Right cardiac atrium (tissue), 5 donors: ENCODE data around the gene TSPAN9. TPM values are rescaled to one million over a fixed set of nuclear protein-coding genes. Genes with fewer than 3 reads are reported as not detected.
A peak's percentile ranks its signal among the peaks of the same experiment; 100 is the strongest.
"Not testable (repeated sequence)": the region's sequence is repeated elsewhere in the genome, so short reads cannot be mapped to it uniquely, and the experiment has no call there.

Source experiments
- ATAC-seq, 2 donors: fragments of 200-7000 bp; cut with Tn5 transposase; one replicate each; pipeline versions ENCODE4 v1.8.0 to v1.9.1; 2020; ENCODE audit warnings: moderate library complexity in 2 of 2, mild to moderate bottlenecking in 1 of 2
- DNase-seq, 3 donors: peaks; one replicate each; pipeline ENCODE4 v3.0.0-alpha.2; 2020
- H3K27ac ChIP-seq: one replicate; pipeline ENCODE4 v1.5.1; 2013; ENCODE audit warnings: mild to moderate bottlenecking, low read length, control low read depth, moderate library complexity
- H3K27me3 ChIP-seq: one replicate; pipeline ENCODE4 v1.6.1; 2013; ENCODE audit not compliant: control insufficient read depth, insufficient read depth
- H3K4me1 ChIP-seq: one replicate; pipeline ENCODE4 v1.6.1; 2013; ENCODE audit warnings: low read length; ENCODE audit not compliant: control insufficient read depth, insufficient read depth
- H3K4me3 ChIP-seq: one replicate; pipeline ENCODE4 v1.5.1; 2013; ENCODE audit warnings: low read length, control low read depth
- H3K9me3 ChIP-seq: one replicate; pipeline ENCODE4 v1.6.1; 2013; ENCODE audit warnings: low read length; ENCODE audit not compliant: control insufficient read depth
- WGBS: extraction: QIAGEN DNeasy Blood & Tissue Kit; methylation state at CpG from one replicate; pipeline ENCODE4 v1.1.7; 2013; 5-methylcytosine and 5-hydroxymethylcytosine counted together
- intact Hi-C, 4 donors: fragments of 100-400 bp; cut with DNase I; formaldehyde crosslinking; loops; one replicate each; pipeline versions ENCODE4 v1.11.0 to v1.14.0; 2022 to 2023
- polyA plus RNA-seq: library from polyadenylated mRNA; stranded (reverse); fragments of 200-250 nt; gene quantifications from one replicate; pipeline ENCODE4 v1.2.3, GENCODE V29; 2013
- total RNA-seq, 4 donors: library from RNA; stranded (reverse); fragmentation: NEBNext Ultra II Directional; extraction: Animal tissue kit (Norgen Biotek cat#: 25700); gene quantifications; one replicate each; pipeline ENCODE4 v1.2.1, GENCODE V29; 2021
- donor health status: healthy with polysubstance abuse.
- donor health status: DM: no; HTN: yes; CAD: no.
- donor health status: DM: no; HTN: no; CAD: no.
- donor health status: DM: no; HTN: yes; CAD: no; lungs with severe emphysema.
- donor health status: DM: yes; HTN: yes; CAD: no.

The TSPAN9 gene
- total and polyA plus RNA-seq, 5 donors = 121 to 184 (median 161) TPM

GRCh38 chr12:3055704-3056467, 21.3 kb upstream of the TSPAN9 start:
- H3K4me1 ChIP-seq = peaks cover 3% of the 10 kb centered on the region
- H3K27ac ChIP-seq = no peak overlapping the region
- ATAC-seq = peak; percentile 23 to 31
- intact Hi-C loops = no loop called here
- DNase-seq = peak in 1 of 3 donors; percentile 50
- WGBS = 70% methylated on average over 8 of the region's 8 CpGs
- no peaks in the 10 kb centered on the region for H3K9me3 ChIP-seq
- H3K27me3 ChIP-seq = no peaks in the 10 kb centered on the region
- no peak overlapping the region for H3K4me3 ChIP-seq

DNA sequence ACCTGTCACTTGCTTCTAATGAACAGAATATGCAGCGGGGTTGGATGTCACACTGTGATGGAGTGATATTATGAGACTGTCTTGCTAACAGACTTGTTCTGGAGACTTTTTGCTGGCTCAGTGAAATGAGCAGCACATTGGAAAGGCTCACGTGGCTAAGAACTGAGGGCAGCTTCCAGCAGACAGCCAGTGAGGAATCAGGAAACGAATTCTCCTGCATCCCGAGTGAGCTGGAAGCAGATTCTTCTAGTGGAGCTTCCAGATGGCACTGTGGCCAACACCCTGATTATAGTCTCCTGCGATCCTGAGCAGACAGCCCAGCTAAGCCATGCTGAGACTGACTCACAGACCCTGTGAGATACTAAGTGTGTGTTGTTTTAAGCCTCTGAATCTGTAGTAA, 16.1 kb upstream of the TSPAN9 start:
- no peak for DNase-seq
- H3K27me3 ChIP-seq = no peaks in the 10 kb centered on the region
- intact Hi-C loops = no loop called here
- ATAC-seq = no peak
- no peak overlapping the region for H3K4me3 ChIP-seq
- 45% methylated on average over 5 of the region's 5 CpGs for WGBS
- no peak overlapping the region for H3K27ac ChIP-seq
- H3K4me1 ChIP-seq = no peaks in the 10 kb centered on the region
- no peaks in the 10 kb centered on the region for H3K9me3 ChIP-seq

GRCh38 chr12:3061501-3062215, 15.5 kb upstream of the TSPAN9 start:
- ATAC-seq = no peak
- intact Hi-C loops = no loop called here
- no peak overlapping the region for H3K4me3 ChIP-seq
- 61% methylated on average over 3 of the region's 3 CpGs for WGBS
- no peaks in the 10 kb centered on the region for H3K4me1 ChIP-seq
- no peak overlapping the region for H3K27ac ChIP-seq
- no peak for DNase-seq
- no peaks in the 10 kb centered on the region for H3K27me3 ChIP-seq
- H3K9me3 ChIP-seq = no peaks in the 10 kb centered on the region

DNA sequence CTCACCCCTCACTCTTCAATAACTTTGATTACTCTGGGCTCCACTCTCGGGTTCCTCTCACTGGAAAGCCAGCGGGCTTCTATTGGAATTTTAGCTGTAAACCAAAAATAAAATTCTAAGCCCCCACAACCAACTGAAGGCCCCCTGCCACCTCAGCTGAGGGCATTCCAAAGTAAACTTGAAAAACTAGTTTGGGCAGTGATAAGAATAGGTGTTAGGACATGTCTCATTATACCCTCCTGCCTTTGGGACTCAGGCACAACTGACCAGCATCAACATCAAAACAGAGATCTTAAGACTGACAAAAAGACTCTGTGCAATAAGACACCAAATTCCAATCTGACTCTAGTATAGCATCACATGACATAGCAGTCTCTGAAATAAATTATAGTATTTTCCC, 11.9 kb upstream of the TSPAN9 start:
- DNase-seq (no peak), ATAC-seq (no peak)
- WGBS = 87% methylated on average over 2 of the region's 2 CpGs
- intact Hi-C loops = no loop called here
- H3K9me3 ChIP-seq = no peaks in the 10 kb centered on the region
- peaks cover 2% of the 10 kb centered on the region for H3K4me1 ChIP-seq
- no peak overlapping the region for H3K4me3 ChIP-seq
- H3K27me3 ChIP-seq = no peaks in the 10 kb centered on the region
- no peak overlapping the region for H3K27ac ChIP-seq

GRCh38 chr12:3065846-3066245, 11.3 kb upstream of the TSPAN9 start:
- ATAC-seq, H3K27ac ChIP-seq, H3K9me3 ChIP-seq, intact Hi-C loops, H3K4me1 ChIP-seq, H3K27me3 ChIP-seq, H3K4me3 ChIP-seq, DNase-seq: not testable (repeated sequence)
- 95% methylated on average over 3 of the region's 3 CpGs for WGBS

DNA sequence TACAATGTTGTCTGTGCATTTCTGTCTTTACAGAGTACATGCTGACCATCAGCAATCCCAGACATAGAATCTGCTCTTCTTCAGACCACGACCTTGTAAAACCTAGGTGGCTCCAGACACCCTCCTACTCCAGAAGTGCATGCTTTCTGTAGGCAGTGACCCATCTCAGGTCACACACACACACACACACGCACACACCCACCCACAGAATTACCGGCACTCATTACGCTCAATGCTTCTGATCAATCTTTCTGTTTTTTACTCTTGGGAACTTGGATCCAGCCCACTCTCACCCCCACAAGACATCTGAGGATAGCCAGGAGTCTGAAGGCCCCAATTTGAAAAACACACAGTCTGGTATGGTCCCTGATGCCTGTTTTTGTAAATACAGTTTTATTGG, 7.5 kb upstream of the TSPAN9 start:
- no peak for DNase-seq
- Histone ChIP-seq H3K9me3 (no peaks in the 10 kb centered on the region), H3K4me1 (peaks cover 6% of the 10 kb centered on the region), H3K4me3 (no peak overlapping the region), H3K27ac (no peak overlapping the region), H3K27me3 (no peaks in the 10 kb centered on the region)
- intact Hi-C loops = loop anchor here (5.0 to 10.0 kb wide), 4 partner anchors 65 to 208 kb away; no protein-coding TSS in a partner anchor
- ATAC-seq = no peak
- 72% methylated on average over 4 of the region's 4 CpGs for WGBS

- intact Hi-C loops = loop anchor here (5.0 to 10.0 kb wide), 4 partner anchors 64 to 206 kb away; no protein-coding TSS in a partner anchor
- DNase-seq = no peak
- H3K4me1 ChIP-seq = peaks cover 6% of the 10 kb centered on the region
- ATAC-seq = peak in 1 of 2 donors; percentile 48
- H3K9me3 ChIP-seq = no peaks in the 10 kb centered on the region
- WGBS = 87% methylated on average over 8 of the region's 8 CpGs
- no peaks in the 10 kb centered on the region for H3K27me3 ChIP-seq
- no peak overlapping the region for H3K4me3 ChIP-seq
- H3K27ac ChIP-seq = no peak overlapping the region
Observed at GRCh38 chr12:3071107-3071506, 6.1 kb upstream of the TSPAN9 start.

GRCh38 chr12:3071710-3072109, 5.5 kb upstream of the TSPAN9 start:
- H3K4me1 ChIP-seq = peaks cover 6% of the 10 kb centered on the region
- 95% methylated on average over 25 of the region's 25 CpGs for WGBS
- no peaks in the 10 kb centered on the region for H3K9me3 ChIP-seq
- no peaks in the 10 kb centered on the region for H3K27me3 ChIP-seq
- DNase-seq (no peak), ATAC-seq (no peak)
- intact Hi-C loops = loop anchor here (2.0 to 10.0 kb wide), 5 partner anchors 63 to 206 kb away; no protein-coding TSS in a partner anchor
- no peak overlapping the region for H3K4me3 ChIP-seq
- H3K27ac ChIP-seq = no peak overlapping the region

- H3K4me1 ChIP-seq = peaks cover 6% of the 10 kb centered on the region
- DNase-seq (peak; percentile 81 to 93 (median 93)), ATAC-seq (peak; percentile 43 to 51)
- H3K4me3 ChIP-seq = no peak overlapping the region
- peak overlapping the region; percentile 50 for H3K27ac ChIP-seq
- no peaks in the 10 kb centered on the region for H3K9me3 ChIP-seq
- 3% methylated on average over 13 of the region's 13 CpGs for WGBS
- intact Hi-C loops = loop anchor here (2.0 to 10.0 kb wide), 5 partner anchors 61 to 204 kb away; no protein-coding TSS in a partner anchor
- H3K27me3 ChIP-seq = no peaks in the 10 kb centered on the region
Observed at GRCh38 chr12:3073438-3074250, 3.5 kb upstream of the TSPAN9 start.

GRCh38 chr12:3075315-3075714, 1.9 kb upstream of the TSPAN9 start:
- WGBS = 98% methylated on average over 6 of the region's 6 CpGs
- Histone ChIP-seq H3K27me3 (no peaks in the 10 kb centered on the region), H3K27ac (no peak overlapping the region), H3K4me3 (no peak overlapping the region), H3K9me3 (no peaks in the 10 kb centered on the region), H3K4me1 (peaks cover 4% of the 10 kb centered on the region)
- intact Hi-C loops = loop anchor here (5.0 to 10.0 kb wide), 3 partner anchors 47 to 129 kb away; no protein-coding TSS in a partner anchor
- ATAC-seq (no peak), DNase-seq (no peak)
